Chondrocyte (in vitro differentiated cells): ENCODE measurements around the gene L1CAM. TPM values are rescaled to one million over a fixed set of nuclear protein-coding genes. Genes with fewer than 3 reads are reported as not detected.

Experiments used
- DNase-seq: peaks from one replicate; pipeline ENCODE4 v3.0.0; 2021; ENCODE audit warnings: mixed read lengths, low spot score
- H3K27ac Mint-ChIP-seq: one replicate; pipeline ENCODE4 v1.8.0; 2021; ENCODE audit warnings: mild to moderate bottlenecking, moderate library complexity, mixed read lengths; ENCODE audit not compliant: unreplicated experiment
- H3K27me3 Mint-ChIP-seq: 2 replicates; pipeline ENCODE4 v1.8.0; 2021; ENCODE audit warnings: low read depth, mixed read lengths
- H3K36me3 Mint-ChIP-seq: 2 replicates; pipeline ENCODE4 v1.8.0; 2021; ENCODE audit warnings: low read depth, mixed read lengths
- H3K4me1 Mint-ChIP-seq: 2 replicates; pipeline ENCODE4 v1.8.0; 2021; ENCODE audit warnings: low read depth, mild to moderate bottlenecking, mixed read lengths
- H3K4me3 Mint-ChIP-seq: one replicate; pipeline ENCODE4 v1.8.0; 2021; ENCODE audit warnings: mild to moderate bottlenecking, moderate library complexity, mixed read lengths; ENCODE audit not compliant: unreplicated experiment
- H3K9me3 Mint-ChIP-seq: 2 replicates; pipeline ENCODE4 v1.8.0; 2021; ENCODE audit warnings: low read depth, mixed read lengths
- total RNA-seq: library from RNA; stranded (reverse); gene quantifications from 3 replicates; pipeline ENCODE4 v1.2.1, GENCODE V29; 2021
- TF ChIP-seq, protein P1 (sequence below): fragments of 200-600 bp; sonication (generic); IDR thresholded peaks from 2 replicates; pipeline ENCODE4 v1.5.0; 2021; ENCODE audit warnings: antibody characterized with exemption, mild to moderate bottlenecking, moderate library complexity

L1CAM gene
- total RNA-seq, 1 donor from 2014 or later = 2.5 TPM

DNA sequence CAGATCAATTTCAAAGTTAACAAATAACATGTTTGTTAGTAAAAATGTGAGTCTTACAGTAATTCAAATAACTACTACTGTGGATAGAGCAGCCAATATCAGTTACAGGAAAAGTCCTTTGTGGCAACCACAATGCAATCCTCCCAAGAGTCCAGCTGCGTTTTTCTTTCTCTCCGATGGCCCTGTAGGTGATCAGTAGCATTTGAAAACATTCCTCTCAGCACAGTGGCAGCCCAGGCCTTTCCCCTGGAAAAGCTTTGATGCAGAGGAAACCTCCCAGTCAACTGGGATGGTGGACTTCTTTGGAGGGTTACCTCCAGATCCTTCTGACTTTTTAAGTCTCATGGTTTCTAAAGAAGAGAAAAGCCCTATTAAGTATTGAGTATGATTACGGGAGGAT, 37.6 kb downstream of the L1CAM start:
- H3K9me3 Mint-ChIP-seq = peaks cover 5% of the 10 kb centered on the region
- no peak overlapping the region for H3K4me3 Mint-ChIP-seq
- H3K4me1 Mint-ChIP-seq = no peaks in the 10 kb centered on the region
- no peak for DNase-seq
- peaks cover 13% of the 10 kb centered on the region for H3K27me3 Mint-ChIP-seq
- no peak overlapping the region for H3K27ac Mint-ChIP-seq
- no peaks in the 10 kb centered on the region for H3K36me3 Mint-ChIP-seq
- TF ChIP-seq, protein P1, sequence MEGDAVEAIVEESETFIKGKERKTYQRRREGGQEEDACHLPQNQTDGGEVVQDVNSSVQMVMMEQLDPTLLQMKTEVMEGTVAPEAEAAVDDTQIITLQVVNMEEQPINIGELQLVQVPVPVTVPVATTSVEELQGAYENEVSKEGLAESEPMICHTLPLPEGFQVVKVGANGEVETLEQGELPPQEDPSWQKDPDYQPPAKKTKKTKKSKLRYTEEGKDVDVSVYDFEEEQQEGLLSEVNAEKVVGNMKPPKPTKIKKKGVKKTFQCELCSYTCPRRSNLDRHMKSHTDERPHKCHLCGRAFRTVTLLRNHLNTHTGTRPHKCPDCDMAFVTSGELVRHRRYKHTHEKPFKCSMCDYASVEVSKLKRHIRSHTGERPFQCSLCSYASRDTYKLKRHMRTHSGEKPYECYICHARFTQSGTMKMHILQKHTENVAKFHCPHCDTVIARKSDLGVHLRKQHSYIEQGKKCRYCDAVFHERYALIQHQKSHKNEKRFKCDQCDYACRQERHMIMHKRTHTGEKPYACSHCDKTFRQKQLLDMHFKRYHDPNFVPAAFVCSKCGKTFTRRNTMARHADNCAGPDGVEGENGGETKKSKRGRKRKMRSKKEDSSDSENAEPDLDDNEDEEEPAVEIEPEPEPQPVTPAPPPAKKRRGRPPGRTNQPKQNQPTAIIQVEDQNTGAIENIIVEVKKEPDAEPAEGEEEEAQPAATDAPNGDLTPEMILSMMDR = no peak

- Mint-ChIP-seq H3K27ac (no peak overlapping the region), H3K9me3 (peaks cover 2% of the 10 kb centered on the region), H3K36me3 (peaks cover 2% of the 10 kb centered on the region), H3K27me3 (peaks cover 17% of the 10 kb centered on the region), H3K4me1 (no peaks in the 10 kb centered on the region), H3K4me3 (no peak overlapping the region)
- TF ChIP-seq, protein P1 = no peak
- DNase-seq = no peak
Observed at GRCh38 chrX:153845842-153846241, 40.1 kb downstream of the L1CAM start.

GRCh38 chrX:153845195-153845594, 40.8 kb downstream of the L1CAM start:
- no peaks in the 10 kb centered on the region for H3K4me1 Mint-ChIP-seq
- peaks cover 14% of the 10 kb centered on the region for H3K27me3 Mint-ChIP-seq
- TF ChIP-seq, protein P1 = no peak
- H3K36me3 Mint-ChIP-seq = peaks cover 2% of the 10 kb centered on the region
- no peak overlapping the region for H3K27ac Mint-ChIP-seq
- peaks cover 2% of the 10 kb centered on the region for H3K9me3 Mint-ChIP-seq
- no peak for DNase-seq
- no peak overlapping the region for H3K4me3 Mint-ChIP-seq

DNA sequence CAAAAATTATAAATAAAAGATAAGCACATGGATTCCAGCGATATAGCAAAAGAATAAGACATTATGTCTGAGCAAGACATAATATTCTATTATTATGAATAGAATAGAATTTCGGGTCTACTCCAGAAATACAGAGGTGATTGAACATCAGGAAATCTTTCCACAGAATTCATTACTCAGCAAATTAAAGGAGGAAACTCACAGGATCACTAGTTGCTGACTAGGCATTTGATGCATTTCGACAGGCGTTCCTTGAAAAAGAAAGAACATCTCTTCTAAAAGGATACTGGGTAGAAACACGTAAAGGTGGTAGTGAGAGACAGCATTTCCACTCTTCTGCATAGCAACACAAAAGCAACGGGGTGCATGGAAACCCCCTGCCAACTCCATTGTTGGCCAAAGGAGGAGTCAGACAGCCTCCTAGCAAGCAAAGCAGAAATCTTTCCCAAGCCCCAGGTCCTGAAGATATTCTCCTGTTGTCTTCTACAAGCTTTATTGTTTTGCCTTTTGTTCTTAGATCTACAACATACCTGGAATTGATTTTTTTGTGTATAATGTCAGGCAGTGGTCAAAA, 41.4 kb downstream of the L1CAM start:
- DNase-seq = no peak
- H3K4me3 Mint-ChIP-seq = no peak overlapping the region
- TF ChIP-seq, protein P1 = no peak
- H3K27me3 Mint-ChIP-seq = peaks cover 14% of the 10 kb centered on the region
- no peak overlapping the region for H3K27ac Mint-ChIP-seq
- H3K9me3 Mint-ChIP-seq = peaks cover 2% of the 10 kb centered on the region
- peaks cover 2% of the 10 kb centered on the region for H3K36me3 Mint-ChIP-seq
- H3K4me1 Mint-ChIP-seq = no peaks in the 10 kb centered on the region

- TF ChIP-seq, protein P1 = no peak
- Mint-ChIP-seq H3K36me3 (no peaks in the 10 kb centered on the region), H3K4me1 (no peaks in the 10 kb centered on the region), H3K27me3 (peaks cover 7% of the 10 kb centered on the region), H3K9me3 (peaks cover 6% of the 10 kb centered on the region), H3K4me3 (no peak overlapping the region), H3K27ac (no peak overlapping the region)
- DNase-seq = no peak
Observed at GRCh38 chrX:153836921-153837320, 49.1 kb downstream of the L1CAM start.
